ENCODE data around the gene SPRED3. TPM values are rescaled to one million over a fixed set of nuclear protein-coding genes. Genes with fewer than 3 reads are reported as not detected.

The SPRED3 gene
- total RNA-seq, 1 donor from 2014 or later, result 0.30 TPM

DNA sequence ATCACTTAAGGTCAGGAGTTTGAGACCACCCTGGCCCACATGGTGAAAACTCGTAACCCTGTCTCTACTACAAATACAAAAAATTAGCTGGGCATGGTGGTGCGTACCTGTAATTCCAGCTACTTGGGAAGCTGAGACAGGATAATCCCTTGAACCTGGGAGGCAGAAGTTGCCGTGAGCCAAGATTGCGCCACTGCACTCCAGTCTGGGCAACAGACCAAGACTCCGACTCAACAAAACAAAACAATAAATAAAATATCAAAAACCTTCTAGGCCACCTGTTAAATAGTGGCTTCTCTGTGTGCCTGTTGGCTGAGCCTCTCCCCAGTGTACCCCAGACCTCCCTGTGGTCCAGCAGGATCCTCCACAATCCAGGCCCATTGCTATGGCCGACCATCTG, 17.4 kb upstream of the SPRED3 start:
- DNase-seq (ENCODE audit: low spot score) (no peak), ATAC-seq (no peak)

DNA sequence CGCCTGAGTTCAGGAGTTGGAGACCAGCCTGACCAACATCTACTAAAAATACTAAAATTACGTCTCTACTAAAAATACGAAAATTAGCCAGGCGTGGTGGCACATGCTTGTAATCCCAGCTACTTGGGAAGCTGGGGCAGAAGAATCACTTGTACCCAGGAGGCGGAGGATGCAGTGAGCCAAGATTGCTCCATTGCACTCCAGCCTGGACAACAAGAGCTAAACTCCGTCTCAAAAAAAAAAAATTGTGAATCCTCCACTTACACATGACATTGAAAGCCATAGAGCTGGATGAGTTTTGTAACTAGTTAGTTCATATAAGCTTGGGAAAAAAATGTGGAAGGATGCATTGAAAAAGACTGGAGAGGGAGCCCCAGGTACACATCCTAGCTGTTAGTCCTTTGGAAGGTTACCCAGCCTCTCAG, 14.6 kb upstream of the SPRED3 start:
- ATAC-seq (no peak), DNase-seq (ENCODE audit: low spot score) (no peak)

DNA sequence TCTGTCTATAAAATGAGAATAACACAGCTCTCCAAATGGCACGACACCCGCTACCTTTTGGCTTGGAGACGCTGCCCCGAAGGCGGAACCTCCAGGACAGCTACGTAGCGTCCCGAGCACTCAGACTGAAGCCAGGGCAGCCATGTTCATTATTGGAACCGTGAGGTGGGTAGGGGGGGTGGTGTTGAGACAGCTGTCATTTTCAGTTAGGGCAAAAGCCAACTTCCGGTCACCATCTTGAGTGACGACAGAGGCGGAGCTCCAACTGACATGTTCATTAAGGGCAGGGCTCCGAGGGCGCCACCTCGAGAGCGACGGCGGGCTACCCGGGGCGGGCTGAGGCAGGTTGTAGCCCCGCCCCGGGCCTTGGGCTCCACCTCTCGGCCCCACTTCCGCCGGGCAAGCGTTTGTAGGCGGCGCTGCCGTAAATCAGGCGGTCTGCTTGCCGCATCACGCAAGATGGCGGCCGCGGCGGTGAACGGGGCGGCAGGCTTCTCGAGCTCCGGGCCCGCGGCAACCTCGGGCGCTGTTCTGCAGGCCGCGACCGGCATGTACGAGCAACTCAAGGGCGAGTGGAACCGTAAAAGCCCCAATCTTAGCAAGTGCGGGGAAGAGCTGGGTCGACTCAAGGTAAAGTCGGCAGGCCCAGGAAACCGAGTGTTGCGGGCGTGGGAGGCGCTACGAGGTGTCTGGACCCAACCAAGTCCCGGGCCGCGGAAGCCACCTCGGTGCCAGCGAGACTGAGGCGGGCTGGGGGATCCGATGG, 14.0 kb upstream of the SPRED3 start, which contains the start of gene PSMD8:
TSS of gene PSMD8 (plus strand) at position 240 of the 766 bp plus-strand sequence. CDS start at position 271, 31 bp downstream.
- ATAC-seq (peak; percentile 98), DNase-seq (ENCODE audit: low spot score) (peak; percentile 99)

DNA sequence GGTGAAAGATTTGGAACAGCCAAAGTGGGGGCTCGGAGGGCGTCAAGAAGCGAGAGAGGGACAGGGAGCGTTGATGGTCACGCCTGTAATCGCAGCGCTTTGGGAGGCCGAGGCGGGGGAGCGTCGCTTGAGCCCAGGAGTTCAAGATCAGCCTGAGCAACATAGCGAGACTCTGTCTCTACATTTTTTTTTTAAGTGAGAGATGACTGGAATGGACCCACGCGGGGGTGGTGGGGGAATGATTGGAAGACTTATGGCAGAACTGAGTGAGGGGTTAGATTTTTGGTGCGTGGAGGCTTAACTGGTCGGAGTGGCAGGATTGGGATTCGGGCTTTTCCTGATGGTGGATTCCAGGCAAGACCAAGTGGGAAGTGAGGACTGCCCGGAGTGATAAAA, 13.4 kb upstream of the SPRED3 start:
- peak; percentile 3 for ATAC-seq
- DNase-seq (ENCODE audit: low spot score), result no peak

- ATAC-seq (no peak), DNase-seq (ENCODE audit: low spot score) (no peak)
These were observed 12.7 kb upstream of the SPRED3 start for GRCh38 chr19:38375748-38376147.

DNA sequence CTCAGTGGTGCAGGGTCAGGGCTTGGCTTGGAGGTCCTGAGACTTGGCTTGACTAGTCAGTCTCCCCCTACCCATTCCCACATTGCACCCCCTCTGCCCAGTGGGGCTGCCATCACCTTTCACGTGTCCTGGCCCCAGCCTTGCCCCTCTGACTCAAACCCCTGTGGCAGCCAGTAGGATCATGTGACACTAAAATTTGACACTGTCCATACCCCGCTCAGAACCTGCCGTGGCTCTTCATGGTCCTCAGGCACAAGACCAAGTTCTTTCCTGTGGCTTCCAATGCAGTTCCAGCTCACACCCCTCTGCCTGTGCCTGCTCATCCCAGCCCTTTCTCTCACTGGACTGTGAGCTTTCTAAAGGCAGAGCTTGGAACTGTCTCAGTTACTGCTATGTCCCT, 11.9 kb upstream of the SPRED3 start:
- DNase-seq (ENCODE audit: low spot score), result no peak
- ATAC-seq, result no peak

DNA sequence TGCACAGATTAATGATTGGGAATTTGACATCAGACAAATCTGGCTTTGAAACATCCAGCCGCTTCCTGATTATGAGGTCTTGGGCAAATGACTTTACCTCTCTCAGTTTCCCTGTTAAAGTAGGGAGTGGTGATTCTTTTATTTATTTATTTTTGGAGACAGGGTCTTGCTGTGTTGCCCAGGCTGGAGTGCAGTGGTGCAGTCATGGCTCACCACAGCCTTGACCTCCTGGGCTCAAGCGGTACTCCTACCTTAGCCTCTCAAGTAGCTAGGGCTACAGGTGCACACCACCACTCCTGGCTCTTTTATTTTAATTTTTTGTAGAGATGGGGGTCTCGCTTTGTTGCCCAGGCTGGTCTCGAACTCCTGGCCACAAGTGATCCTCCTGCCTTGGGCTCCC, 11.4 kb upstream of the SPRED3 start:
- no peak for ATAC-seq

GRCh38 chr19:38378866-38379265, 9.6 kb upstream of the SPRED3 start:
- ATAC-seq, result no peak
- no peak for DNase-seq (ENCODE audit: low spot score)

More for the DNA sequence above, 11.4 kb upstream of the SPRED3 start:
- DNase-seq (ENCODE audit: low spot score), result no peak

DNA sequence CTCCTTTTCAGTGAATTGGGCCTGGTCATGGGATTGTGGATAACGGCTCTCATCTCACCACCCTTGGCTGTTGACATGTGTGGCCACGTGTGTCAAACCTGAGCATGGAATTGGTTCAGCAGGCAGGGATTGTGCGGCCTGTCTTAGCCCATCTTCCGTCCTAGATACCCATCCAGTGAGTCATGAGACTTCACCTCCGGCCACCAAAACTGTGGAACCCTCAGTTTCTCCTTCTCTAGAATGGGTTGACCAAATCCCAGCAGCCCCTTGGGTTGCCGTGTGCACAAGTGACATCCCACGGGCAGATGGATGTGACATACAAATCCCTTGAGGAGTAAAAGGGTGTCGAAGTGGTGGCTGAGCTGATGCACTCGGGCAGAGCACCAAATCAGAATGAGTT, 7.4 kb upstream of the SPRED3 start:
- ATAC-seq, result no peak

DNA sequence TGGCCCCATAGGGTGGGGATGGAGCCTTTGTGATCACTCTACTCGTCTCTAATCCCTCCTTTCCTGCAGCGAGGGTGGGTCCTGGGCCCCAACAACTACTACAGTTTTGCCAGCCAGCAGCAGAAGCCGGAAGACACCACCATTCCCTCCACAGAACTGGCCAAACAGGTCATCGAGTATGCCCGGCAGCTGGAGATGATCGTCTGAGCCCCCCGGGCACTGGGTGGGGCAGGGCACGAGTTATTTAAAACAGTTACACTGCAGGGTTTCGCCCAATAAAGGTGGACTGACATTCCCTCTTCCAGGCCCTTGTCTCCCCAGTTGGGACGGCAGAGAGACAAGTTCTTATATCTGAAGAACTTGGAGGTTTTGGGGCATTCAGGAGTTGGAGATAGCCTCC, 5.3 kb upstream of the SPRED3 start:
- ATAC-seq, result no peak
- DNase-seq (ENCODE audit: low spot score), result no peak

More for the DNA sequence above, 7.4 kb upstream of the SPRED3 start:
- no peak for DNase-seq (ENCODE audit: low spot score)

GRCh38 chr19:38383743-38384142, 4.8 kb upstream of the SPRED3 start:
- no peak for DNase-seq (ENCODE audit: low spot score)
- ATAC-seq, result no peak

DNA sequence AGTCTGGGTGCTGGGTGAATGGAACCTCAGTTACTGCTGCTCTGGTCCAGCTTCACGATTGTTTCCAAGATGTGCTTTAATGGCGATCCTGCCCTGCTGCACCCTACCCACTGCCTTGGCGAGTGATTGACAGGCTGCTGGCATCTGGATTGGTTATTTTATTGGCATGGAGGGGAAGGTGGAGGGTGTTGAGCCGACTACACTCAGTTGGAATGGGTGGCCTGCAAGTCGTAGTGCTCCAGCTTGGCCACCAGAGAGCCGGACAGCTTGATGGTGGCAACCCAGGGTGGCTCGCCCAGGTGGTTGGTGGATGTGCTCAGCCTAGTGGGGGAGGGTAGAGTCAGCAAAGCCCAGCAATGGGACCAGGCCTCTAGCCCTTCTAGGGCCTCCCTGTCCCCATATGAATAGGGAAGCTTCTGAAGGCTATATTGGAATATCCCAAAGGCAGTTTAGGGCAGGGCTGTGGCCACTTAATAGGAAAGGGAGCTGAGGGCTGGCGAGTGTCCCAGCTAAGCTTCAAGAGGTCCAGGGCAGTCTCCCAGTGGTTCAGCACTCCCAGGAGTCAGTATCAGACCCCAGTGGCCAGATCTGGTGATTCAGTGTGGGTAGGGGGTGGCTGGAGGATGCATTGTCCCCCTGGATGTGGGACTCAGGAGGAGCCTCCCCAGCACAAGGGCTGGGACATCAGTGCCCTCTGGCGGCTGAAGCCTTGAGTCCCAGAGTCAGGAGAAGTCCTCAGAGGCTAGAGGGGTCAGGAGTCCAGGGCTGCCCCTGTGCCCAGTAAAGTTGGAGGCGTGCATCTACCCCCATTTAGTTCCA, 4.1 kb upstream of the SPRED3 start:
- DNase-seq (ENCODE audit: low spot score), result no peak
- ATAC-seq, result no peak

- ATAC-seq, result no peak
- no peak for DNase-seq (ENCODE audit: low spot score)
These were observed 3.3 kb upstream of the SPRED3 start for GRCh38 chr19:38385057-38385803.

DNA sequence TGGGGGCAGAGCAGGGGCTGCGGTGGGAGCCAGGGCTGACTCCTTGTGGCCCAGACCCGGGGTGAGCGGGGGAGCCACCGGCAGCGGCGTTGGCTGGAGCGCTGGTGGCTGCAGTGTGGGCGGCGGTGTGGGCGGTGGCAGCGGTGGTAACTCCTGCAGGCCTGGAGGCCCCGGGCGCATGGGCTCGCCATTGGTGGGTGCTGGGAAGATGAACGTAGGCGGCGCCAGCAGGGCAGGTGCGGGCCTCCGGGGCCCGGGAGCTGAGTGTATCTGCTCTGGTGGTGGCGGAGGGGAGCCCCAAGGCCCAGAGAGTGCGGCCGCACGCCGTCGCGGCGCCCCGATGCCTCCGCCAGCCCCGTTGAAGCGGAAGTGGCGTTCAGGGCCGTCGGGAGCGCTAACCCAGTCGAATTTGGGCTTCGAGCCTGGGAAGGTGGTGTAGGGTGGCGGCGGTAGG, 2.7 kb upstream of the SPRED3 start:
- DNase-seq (ENCODE audit: low spot score) (no peak), ATAC-seq (no peak)

- ATAC-seq, result no peak
These were observed 2.1 kb upstream of the SPRED3 start for GRCh38 chr19:38386300-38386970.

GRCh38 chr19:38386971-38387549, 1.4 kb upstream of the SPRED3 start:
- no peak for DNase-seq (ENCODE audit: low spot score)
- peak; percentile 4 for ATAC-seq

More at GRCh38 chr19:38386300-38386970, 2.1 kb upstream of the SPRED3 start:
- no peak for DNase-seq (ENCODE audit: low spot score)

DNA sequence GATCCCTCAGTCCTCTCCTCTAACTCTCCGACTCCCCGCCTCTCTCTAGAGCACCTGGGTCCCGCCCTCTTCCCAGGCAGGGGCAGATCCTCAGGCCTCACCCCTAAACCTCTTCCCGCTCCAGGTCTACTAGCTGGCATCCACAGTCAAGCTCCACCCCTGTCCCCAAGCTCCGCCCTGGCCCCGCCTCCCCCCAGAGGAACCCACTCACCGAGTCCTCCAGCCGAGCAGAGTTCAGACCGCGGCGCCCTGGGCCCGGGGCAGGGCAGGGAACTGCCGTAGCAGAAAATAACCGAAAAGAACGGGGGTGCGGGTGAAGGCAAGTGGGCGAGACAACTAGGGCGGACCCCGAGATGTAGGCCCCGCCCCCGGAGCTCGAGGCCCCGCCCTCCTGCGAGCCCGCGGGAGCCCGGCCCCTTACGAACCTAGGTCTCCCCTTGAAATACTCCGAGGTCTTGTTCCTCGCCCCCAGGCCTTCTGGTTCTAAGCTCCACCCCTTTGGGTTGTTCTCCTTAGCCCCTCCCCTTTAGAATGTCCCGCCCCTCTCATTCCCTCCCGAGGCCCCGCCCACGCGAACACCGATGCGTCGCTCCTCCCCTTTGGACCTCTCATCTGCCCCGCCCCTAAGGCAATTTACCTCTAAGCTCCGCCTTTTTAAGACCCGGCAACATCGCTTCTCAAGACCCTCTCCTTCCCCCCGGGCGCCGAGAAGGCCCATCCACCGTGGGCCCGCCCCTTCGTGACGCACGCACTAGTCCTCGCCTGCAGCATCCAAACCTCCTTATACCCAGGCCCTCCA, 748 bp upstream of the SPRED3 start, which contains the start of gene GGN:
TSS of gene GGN (minus strand) at position 485 of the 799 bp plus-strand sequence. CDS start 773 bp downstream, outside the sequence.
- DNase-seq (ENCODE audit: low spot score) (peak; percentile 74), ATAC-seq (peak; percentile 82)

GRCh38 chr19:38389101-38389925, 816 bp downstream of the SPRED3 start:
- DNase-seq (ENCODE audit: low spot score), result no peak
- ATAC-seq, result no peak

Data from left lobe of liver (tissue), 2 donors.